Suppressor macrophage treated with lipopolysaccharide for 4 hours (primary cell): ENCODE results near the gene AGAP6.
"Not testable (repeated sequence)": the region's sequence is repeated elsewhere in the genome, so short reads cannot be mapped to it uniquely, and the experiment has no call there.

Source experiments
- DNase-seq: peaks from one replicate; pipeline ENCODE4 v3.0.0-alpha.2; 2020

The AGAP6 gene

GRCh38 chr10:49988376-49988775 is at the start of gene AGAP6:
AGAP6 (plus strand) TSS chr10:49988406; CDS start chr10:49988716, 310 bp downstream.
- not testable (repeated sequence) for DNase-seq

- DNase-seq: peak; percentile 88
Observed at GRCh38 chr10:49941447-49942338, 46.5 kb upstream of the AGAP6 start, which contains the start of the genes PARG and TIMM23B. PARG (minus strand) TSS chr10:49942027; CDS start chr10:49941725, 302 bp downstream. TIMM23B (plus strand) TSS chr10:49942053; CDS start chr10:49942195, 142 bp downstream.

- DNase-seq: not testable (repeated sequence)
Observed at GRCh38 chr10:49942339-49942705, 45.9 kb upstream of the AGAP6 start.

- not testable (repeated sequence) for DNase-seq
Observed at GRCh38 chr10:49943607-49944006, 44.6 kb upstream of the AGAP6 start.

GRCh38 chr10:49948142-49948541 is 40.1 kb upstream of the AGAP6 start:
- not testable (repeated sequence) for DNase-seq

- not testable (repeated sequence) for DNase-seq
Observed at GRCh38 chr10:49948737-49949136, 39.5 kb upstream of the AGAP6 start.

GRCh38 chr10:49952006-49952405 is 36.2 kb upstream of the AGAP6 start:
- DNase-seq: not testable (repeated sequence)

- DNase-seq: not testable (repeated sequence)
Observed at GRCh38 chr10:49953122-49953521, 35.1 kb upstream of the AGAP6 start.

GRCh38 chr10:49970331-49970857 is 17.8 kb upstream of the AGAP6 start:
- not testable (repeated sequence) for DNase-seq

- DNase-seq: not testable (repeated sequence)
Observed at GRCh38 chr10:49971466-49971865, 16.7 kb upstream of the AGAP6 start.

GRCh38 chr10:49972094-49972493 is 16.1 kb upstream of the AGAP6 start:
- DNase-seq: not testable (repeated sequence)

- not testable (repeated sequence) for DNase-seq
Observed at GRCh38 chr10:49977756-49978155, 10.4 kb upstream of the AGAP6 start.

GRCh38 chr10:49987207-49987606 is 999 bp upstream of the AGAP6 start:
- not testable (repeated sequence) for DNase-seq

- not testable (repeated sequence) for DNase-seq
Observed at GRCh38 chr10:49995321-49995720, 7.1 kb downstream of the AGAP6 start.

- DNase-seq: peak; percentile 60
Observed at GRCh38 chr10:50014024-50014423, 25.8 kb downstream of the AGAP6 start.

- not testable (repeated sequence) for DNase-seq
Observed at GRCh38 chr10:50015596-50016220, 27.5 kb downstream of the AGAP6 start.

GRCh38 chr10:50016926-50017325 is 28.7 kb downstream of the AGAP6 start:
- not testable (repeated sequence) for DNase-seq

- not testable (repeated sequence) for DNase-seq
Observed at GRCh38 chr10:50017646-50018045, 29.4 kb downstream of the AGAP6 start.

GRCh38 chr10:50019279-50019678 is 31.1 kb downstream of the AGAP6 start:
- not testable (repeated sequence) for DNase-seq

- not testable (repeated sequence) for DNase-seq
Observed at GRCh38 chr10:50020451-50021024, 32.3 kb downstream of the AGAP6 start.

- no peak for DNase-seq
Observed at GRCh38 chr10:50021646-50022045, 33.4 kb downstream of the AGAP6 start.

- not testable (repeated sequence) for DNase-seq
Observed at GRCh38 chr10:50024716-50025383, 36.6 kb downstream of the AGAP6 start.
